PC-9 (cell line): ENCODE measurements around the gene MAGEA9B. TPM values are rescaled to one million over a fixed set of nuclear protein-coding genes. Genes with fewer than 3 reads are reported as not detected.
"Not testable (repeated sequence)": the region's sequence is repeated elsewhere in the genome, so short reads cannot be mapped to it uniquely, and the experiment has no call there.

ENCODE experiments used
- BruUV-seq: library from RNA; stranded (reverse); fragments of 400-500 nt; replicated peaks from 2 replicates; lab custom pipeline; 2021; lab: Mats Ljungman, UMichigan
- CTCF ChIA-PET: fragments of 300-600 bp; sonication (Branson Sonifier 250); formaldehyde crosslinking; loops from one replicate; lab custom pipeline; 2022; ENCODE audit warnings: antibody characterized with exemption; lab: Charles Lee
- POLR2A ChIA-PET: fragments of 300-600 bp; sonication (Branson Sonifier 250); formaldehyde crosslinking; loops from one replicate; lab custom pipeline; 2022; ENCODE audit warnings: antibody characterized with exemption; ENCODE audit not compliant: unreplicated experiment; lab: Charles Lee
- DNase-seq, 2 experiments: peaks; one replicate each; pipeline versions ENCODE4 v3.0.0 to v3.0.0-alpha.2; 2015 to 2022; ENCODE audit warnings: mixed read lengths in 1 of 2
- H2AFZ ChIP-seq: fragments of 200-600 bp; sonication (generic); 2 replicates; pipeline ENCODE4 v1.8.1; 2017; ENCODE audit warnings: antibody characterized with exemption
- H3F3A ChIP-seq: fragments of 200-600 bp; sonication (generic); 2 replicates; pipeline ENCODE4 v1.8.1; 2017; ENCODE audit warnings: antibody characterized with exemption, mild to moderate bottlenecking, low read depth; ENCODE audit not compliant: insufficient read depth
- H3K27ac ChIP-seq: fragments of 200-600 bp; sonication (generic); 2 replicates; pipeline ENCODE4 v1.6.1; 2016; ENCODE audit warnings: mixed run types
- H3K27me3 ChIP-seq: fragments of 200-600 bp; sonication (generic); 2 replicates; pipeline ENCODE4 v1.6.1; 2016; ENCODE audit warnings: low read depth, mixed run types; ENCODE audit not compliant: insufficient read depth
- H3K36me3 ChIP-seq: fragments of 200-600 bp; sonication (generic); 2 replicates; pipeline ENCODE4 v1.6.1; 2016; ENCODE audit warnings: low read depth, mixed run types
- H3K4me1 ChIP-seq: fragments of 200-600 bp; sonication (generic); replicated peaks from 2 replicates; pipeline ENCODE4 v1.6.1; 2016; ENCODE audit warnings: mixed run types; ENCODE audit not compliant: insufficient read depth
- H3K4me2 ChIP-seq: fragments of 200-600 bp; sonication (generic); 2 replicates; pipeline ENCODE4 v1.6.1; 2017; ENCODE audit warnings: mixed run types
- H3K4me3 ChIP-seq: fragments of 200-600 bp; sonication (generic); 2 replicates; pipeline ENCODE4 v1.6.1; 2016; ENCODE audit warnings: mixed run types
- H3K79me2 ChIP-seq: fragments of 200-600 bp; sonication (generic); 2 replicates; pipeline ENCODE4 v1.6.1; 2017; ENCODE audit warnings: low read depth, mixed run types
- H3K9me2 ChIP-seq: fragments of 200-600 bp; sonication (generic); 2 replicates; pipeline ENCODE4 v1.8.1; 2017; ENCODE audit warnings: mild to moderate bottlenecking; ENCODE audit not compliant: insufficient read depth
- H3K9me3 ChIP-seq: fragments of 200-600 bp; sonication (generic); 2 replicates; pipeline ENCODE4 v1.8.1; 2016; ENCODE audit warnings: low read depth; ENCODE audit not compliant: insufficient read depth
- H4K20me1 ChIP-seq: fragments of 200-600 bp; sonication (generic); 2 replicates; pipeline ENCODE4 v1.8.1; 2017; ENCODE audit not compliant: insufficient read depth
- CTCF ChIP-seq: fragments of 200-600 bp; sonication (generic); conservative IDR thresholded peaks from 2 replicates; pipeline ENCODE4 v1.6.1; 2017; ENCODE audit warnings: mixed run types, antibody characterized with exemption, mild to moderate bottlenecking, moderate library complexity
- EZH2 ChIP-seq: fragments of 200-600 bp; sonication (generic); IDR thresholded peaks from 2 replicates; pipeline ENCODE4 v1.8.0; 2017; ENCODE audit warnings: antibody characterized with exemption, low read depth
- intact Hi-C: fragments of 100-400 bp; cut with micrococcal nuclease; formaldehyde crosslinking; loops from one replicate; pipeline ENCODE4 v1.10.0; 2022; ENCODE audit not compliant: unreplicated experiment
- total RNA-seq: library from RNA; stranded (reverse); gene quantifications from 2 replicates; pipeline ENCODE4 v1.2.3, GENCODE V29; 2021

The MAGEA9B gene
- total RNA-seq, 1 experiment from 2014 or later, result not detected

- H3K79me2 ChIP-seq, result peaks cover 8% of the 10 kb centered on the region
- CTCF ChIA-PET, result interaction anchor here (1.2 to 2.3 kb wide), 4 partner anchors 27 to 400 kb away, joined by 3 to 23 read pairs (median 13); partner anchors contain the start of gene IDS
- H2AFZ ChIP-seq, result peak overlapping the region; percentile 70; the same call in 1 of the 2 replicates
These were observed 47.8 kb downstream of the MAGEA9B start for GRCh38 chrX:149539283-149540130.

GRCh38 chrX:149537474-149537873 is 49.8 kb downstream of the MAGEA9B start:
- POLR2A ChIA-PET, H3K4me3 ChIP-seq, intact Hi-C loops, H3K9me2 ChIP-seq, H3K27ac ChIP-seq, H2AFZ ChIP-seq, H3K4me1 ChIP-seq, H3K27me3 ChIP-seq, H3K79me2 ChIP-seq, H3K36me3 ChIP-seq, CTCF ChIA-PET, H3K4me2 ChIP-seq, H4K20me1 ChIP-seq, BruUV-seq, DNase-seq, H3K9me3 ChIP-seq, H3F3A ChIP-seq: not testable (repeated sequence)

More at GRCh38 chrX:149539283-149540130, 47.8 kb downstream of the MAGEA9B start:
- no peaks in the 10 kb centered on the region for H3K9me3 ChIP-seq
- H3K9me2 ChIP-seq, result no peaks in the 10 kb centered on the region
- POLR2A ChIA-PET, result interaction anchor here (0.5 to 2.1 kb wide), 11 partner anchors 10 to 1155 kb away, joined by 4 to 104 read pairs (median 9); partner anchors contain the start of gene IDS
- intact Hi-C loops, result loop anchor here (1.0 to 10.0 kb wide), 5 partner anchors 28 to 1155 kb away; partner anchors contain the start of genes IDS, MTM1 and MTMR1
- DNase-seq, result peak; percentile 95
- H3F3A ChIP-seq, result peaks cover 6% of the 10 kb centered on the region; the same call in 1 of the 2 replicates
- H3K27ac ChIP-seq, result peak overlapping the region; percentile 62
- peaks cover 8% of the 10 kb centered on the region for H3K4me1 ChIP-seq
- H4K20me1 ChIP-seq, result no peaks in the 10 kb centered on the region
- H3K36me3 ChIP-seq, result no peaks in the 10 kb centered on the region
- peak overlapping the region; percentile 68 for H3K4me3 ChIP-seq
- no TSS peak for BruUV-seq
- H3K27me3 ChIP-seq, result no peaks in the 10 kb centered on the region
- TF ChIP-seq CTCF, result no peak
- TF ChIP-seq EZH2, result no peak
- H3K4me2 ChIP-seq, result peak overlapping the region; percentile 66

- H3K4me1 ChIP-seq, H3K9me2 ChIP-seq, H3F3A ChIP-seq, CTCF ChIA-PET, DNase-seq, POLR2A ChIA-PET, H3K4me2 ChIP-seq, H3K36me3 ChIP-seq, H4K20me1 ChIP-seq, H3K27me3 ChIP-seq, H3K27ac ChIP-seq, H3K79me2 ChIP-seq, H3K9me3 ChIP-seq, H3K4me3 ChIP-seq, intact Hi-C loops, BruUV-seq, H2AFZ ChIP-seq: not testable (repeated sequence)
These were observed 52.2 kb downstream of the MAGEA9B start for GRCh38 chrX:149534926-149535602.

- H2AFZ ChIP-seq, H3K9me2 ChIP-seq, H3K4me3 ChIP-seq, H3K36me3 ChIP-seq, H3K27me3 ChIP-seq, intact Hi-C loops, DNase-seq, POLR2A ChIA-PET, H3K79me2 ChIP-seq, H3F3A ChIP-seq, H3K4me2 ChIP-seq, H3K4me1 ChIP-seq, H4K20me1 ChIP-seq, CTCF ChIA-PET, BruUV-seq, H3K27ac ChIP-seq, H3K9me3 ChIP-seq: not testable (repeated sequence)
These were observed 53.3 kb downstream of the MAGEA9B start for GRCh38 chrX:149533999-149534398.

GRCh38 chrX:149532868-149533267 is 54.4 kb downstream of the MAGEA9B start:
- H2AFZ ChIP-seq, H3K4me2 ChIP-seq, H3K4me1 ChIP-seq, H3F3A ChIP-seq, BruUV-seq, H4K20me1 ChIP-seq, intact Hi-C loops, H3K9me2 ChIP-seq, DNase-seq, H3K27ac ChIP-seq, POLR2A ChIA-PET, CTCF ChIA-PET, H3K79me2 ChIP-seq, H3K27me3 ChIP-seq, H3K9me3 ChIP-seq, H3K36me3 ChIP-seq, H3K4me3 ChIP-seq: not testable (repeated sequence)
